ENCODE results near the gene CHAF1A.

Gene CHAF1A

DNA sequence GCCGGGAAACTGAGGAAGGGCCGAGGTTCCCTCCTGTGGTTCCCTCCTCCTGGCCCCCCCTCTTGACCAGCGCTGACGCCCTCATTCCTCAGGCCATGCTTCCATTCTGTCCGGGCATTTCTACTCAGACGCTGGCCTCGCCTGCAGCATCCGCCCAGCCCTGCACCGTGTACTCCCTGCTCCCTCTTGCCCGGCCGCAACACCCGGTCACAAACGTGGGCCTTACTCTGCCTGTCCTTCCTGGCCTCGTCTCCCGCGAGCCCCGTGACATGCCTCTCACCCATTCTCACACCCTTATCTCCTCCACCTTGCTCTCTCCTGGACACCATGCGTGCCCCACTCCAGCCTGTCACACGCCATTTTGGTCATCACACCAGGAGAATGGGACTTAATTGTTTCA lies 80.9 kb downstream of the CHAF1A start:
- Histone ChIP-seq H3K4me1 (ENCODE audit: insufficient read depth, poor library complexity, severe bottlenecking) (no peaks in the 10 kb centered on the region), H3K36me3 (ENCODE audit: low read depth) (peaks cover 12% of the 10 kb centered on the region), H3K4me3 (ENCODE audit: severe bottlenecking) (no peak overlapping the region), H3K27me3 (ENCODE audit: insufficient read depth, poor library complexity, severe bottlenecking) (no peaks in the 10 kb centered on the region), H3K9me3 (ENCODE audit: severe bottlenecking) (no peaks in the 10 kb centered on the region), H3K27ac (ENCODE audit: poor library complexity, severe bottlenecking) (no peak overlapping the region)
- DNase-seq (ENCODE audit: low spot score), result no peak
- TF ChIP-seq, protein P1, sequence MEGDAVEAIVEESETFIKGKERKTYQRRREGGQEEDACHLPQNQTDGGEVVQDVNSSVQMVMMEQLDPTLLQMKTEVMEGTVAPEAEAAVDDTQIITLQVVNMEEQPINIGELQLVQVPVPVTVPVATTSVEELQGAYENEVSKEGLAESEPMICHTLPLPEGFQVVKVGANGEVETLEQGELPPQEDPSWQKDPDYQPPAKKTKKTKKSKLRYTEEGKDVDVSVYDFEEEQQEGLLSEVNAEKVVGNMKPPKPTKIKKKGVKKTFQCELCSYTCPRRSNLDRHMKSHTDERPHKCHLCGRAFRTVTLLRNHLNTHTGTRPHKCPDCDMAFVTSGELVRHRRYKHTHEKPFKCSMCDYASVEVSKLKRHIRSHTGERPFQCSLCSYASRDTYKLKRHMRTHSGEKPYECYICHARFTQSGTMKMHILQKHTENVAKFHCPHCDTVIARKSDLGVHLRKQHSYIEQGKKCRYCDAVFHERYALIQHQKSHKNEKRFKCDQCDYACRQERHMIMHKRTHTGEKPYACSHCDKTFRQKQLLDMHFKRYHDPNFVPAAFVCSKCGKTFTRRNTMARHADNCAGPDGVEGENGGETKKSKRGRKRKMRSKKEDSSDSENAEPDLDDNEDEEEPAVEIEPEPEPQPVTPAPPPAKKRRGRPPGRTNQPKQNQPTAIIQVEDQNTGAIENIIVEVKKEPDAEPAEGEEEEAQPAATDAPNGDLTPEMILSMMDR (IDR thresholded peaks at IDR 0.05; ENCODE audit: poor library complexity, severe bottlenecking), result no peak
- ATAC-seq (ENCODE audit: low read depth), result no peak

DNA sequence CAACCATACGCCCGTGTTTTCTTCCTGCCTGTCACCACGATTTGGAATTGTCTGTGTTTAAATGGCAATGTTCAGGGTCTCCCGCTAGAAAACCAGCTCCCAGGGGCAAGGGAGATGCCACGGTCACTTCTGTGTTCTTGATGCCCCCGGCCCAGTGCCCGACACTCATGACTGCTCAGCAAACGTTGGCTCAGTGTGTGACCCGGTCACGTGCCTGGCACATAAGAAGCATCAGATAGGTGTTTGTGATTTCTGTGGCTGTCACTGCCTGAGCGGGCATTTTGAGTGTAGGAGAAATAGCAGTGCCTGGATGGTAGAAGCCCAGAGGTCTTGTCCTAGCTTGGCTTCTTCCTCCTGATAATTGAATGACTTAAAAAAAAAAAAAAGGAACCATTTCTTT lies 85.1 kb downstream of the CHAF1A start:
- DNase-seq (ENCODE audit: low spot score), result no peak
- Histone ChIP-seq H3K27ac (ENCODE audit: poor library complexity, severe bottlenecking) (no peak overlapping the region), H3K9me3 (ENCODE audit: severe bottlenecking) (no peaks in the 10 kb centered on the region), H3K27me3 (ENCODE audit: insufficient read depth, poor library complexity, severe bottlenecking) (no peaks in the 10 kb centered on the region), H3K4me1 (ENCODE audit: insufficient read depth, poor library complexity, severe bottlenecking) (no peaks in the 10 kb centered on the region), H3K4me3 (ENCODE audit: severe bottlenecking) (no peak overlapping the region), H3K36me3 (ENCODE audit: low read depth) (peaks cover 31% of the 10 kb centered on the region)
- no peak for ATAC-seq (ENCODE audit: low read depth)
- TF ChIP-seq, protein P1 (IDR thresholded peaks at IDR 0.05; ENCODE audit: poor library complexity, severe bottlenecking), result no peak

DNA sequence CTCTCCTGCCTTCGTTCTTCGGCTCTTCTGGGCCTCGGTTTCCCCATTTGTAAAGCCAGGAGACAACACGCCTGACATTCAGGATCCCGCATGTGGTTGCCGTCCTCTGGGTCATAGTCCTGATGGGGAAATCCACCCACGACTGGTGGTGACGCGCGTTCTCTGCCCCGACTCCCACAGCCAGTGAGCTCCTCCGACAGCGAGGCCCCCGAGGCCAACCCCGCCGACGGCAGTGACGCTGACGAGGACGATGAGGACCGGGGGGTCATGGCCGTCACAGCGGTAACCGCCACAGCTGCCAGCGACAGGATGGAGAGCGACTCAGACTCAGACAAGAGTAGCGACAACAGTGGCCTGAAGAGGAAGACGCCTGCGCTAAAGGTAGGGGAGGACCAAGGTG lies 86.1 kb downstream of the CHAF1A start:
- Histone ChIP-seq H3K4me3 (ENCODE audit: severe bottlenecking) (no peak overlapping the region), H3K27ac (ENCODE audit: poor library complexity, severe bottlenecking) (no peak overlapping the region), H3K27me3 (ENCODE audit: insufficient read depth, poor library complexity, severe bottlenecking) (no peaks in the 10 kb centered on the region), H3K9me3 (ENCODE audit: severe bottlenecking) (no peaks in the 10 kb centered on the region), H3K4me1 (ENCODE audit: insufficient read depth, poor library complexity, severe bottlenecking) (no peaks in the 10 kb centered on the region), H3K36me3 (ENCODE audit: low read depth) (peaks cover 37% of the 10 kb centered on the region)
- TF ChIP-seq, protein P1 (IDR thresholded peaks at IDR 0.05; ENCODE audit: poor library complexity, severe bottlenecking), result no peak
- DNase-seq (ENCODE audit: low spot score) (peak; percentile 48), ATAC-seq (ENCODE audit: low read depth) (no peak)

DNA sequence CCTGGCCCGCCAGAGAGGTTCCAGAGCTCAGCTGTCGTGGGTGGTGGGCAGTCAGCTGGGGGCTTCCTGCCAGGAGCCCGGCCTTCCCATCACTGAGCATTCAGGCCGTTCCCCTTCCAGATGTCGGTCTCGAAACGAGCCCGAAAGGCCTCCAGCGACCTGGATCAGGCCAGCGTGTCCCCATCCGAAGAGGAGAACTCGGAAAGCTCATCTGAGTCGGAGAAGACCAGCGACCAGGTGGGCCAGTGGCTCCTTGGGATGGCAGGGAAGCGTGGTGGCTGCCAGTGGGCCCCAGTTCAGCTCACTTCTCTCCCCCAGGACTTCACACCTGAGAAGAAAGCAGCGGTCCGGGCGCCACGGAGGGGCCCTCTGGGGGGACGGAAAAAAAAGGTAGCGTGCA lies 89.0 kb downstream of the CHAF1A start:
- TF ChIP-seq, protein P1 (IDR thresholded peaks at IDR 0.05; ENCODE audit: poor library complexity, severe bottlenecking), result no peak

DNA sequence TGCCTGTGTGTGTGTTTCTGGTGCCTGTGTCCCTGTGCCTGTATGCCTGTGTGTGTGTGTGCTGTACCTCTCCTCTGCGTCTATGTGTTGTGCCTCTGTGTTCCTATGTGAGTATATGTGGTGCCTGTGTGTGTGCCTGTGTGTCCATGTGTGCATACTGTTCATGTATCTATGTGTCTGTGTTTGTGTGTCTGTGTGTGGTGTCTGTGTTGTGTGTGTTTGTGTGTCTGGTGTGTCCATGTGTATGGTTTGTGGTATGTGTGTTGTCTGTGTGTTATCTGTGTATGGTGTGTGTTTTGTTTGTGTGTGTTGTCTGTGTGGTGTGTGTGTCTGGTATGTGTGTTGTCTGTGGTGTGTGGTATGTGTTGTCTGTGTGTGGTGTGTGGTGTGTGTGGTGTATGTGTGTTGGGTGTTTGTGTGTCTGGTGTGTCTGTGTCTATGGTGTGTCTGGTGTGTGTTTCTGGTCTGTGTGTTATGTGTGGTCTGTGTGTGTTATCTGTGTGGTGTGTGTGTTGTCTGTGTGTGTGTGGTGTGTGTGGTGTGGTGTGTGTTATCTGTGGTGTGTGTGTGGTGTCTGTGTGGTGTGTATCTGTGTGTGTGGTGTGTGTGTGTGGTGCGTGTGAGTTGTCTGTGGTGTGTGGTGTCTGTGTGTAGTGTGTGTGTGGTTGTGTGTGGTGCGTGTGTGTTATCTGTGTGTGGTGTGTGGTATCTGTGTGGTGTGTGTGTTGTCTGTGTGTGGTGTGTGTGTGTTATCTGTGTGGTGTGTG lies 90.1 kb downstream of the CHAF1A start:
- H3K4me1 ChIP-seq (ENCODE audit: insufficient read depth, poor library complexity, severe bottlenecking), result no peaks in the 10 kb centered on the region
- ATAC-seq (ENCODE audit: low read depth), result no peak
- H3K9me3 ChIP-seq (ENCODE audit: severe bottlenecking), result no peaks in the 10 kb centered on the region
- H3K27me3 ChIP-seq (ENCODE audit: insufficient read depth, poor library complexity, severe bottlenecking), result no peaks in the 10 kb centered on the region
- H3K4me3 ChIP-seq (ENCODE audit: severe bottlenecking), result no peak overlapping the region
- no peak for DNase-seq (ENCODE audit: low spot score)
- TF ChIP-seq, protein P1 (IDR thresholded peaks at IDR 0.05; ENCODE audit: poor library complexity, severe bottlenecking), result no peak
- no peak overlapping the region for H3K27ac ChIP-seq (ENCODE audit: poor library complexity, severe bottlenecking)
- peaks cover 49% of the 10 kb centered on the region for H3K36me3 ChIP-seq (ENCODE audit: low read depth)

More for the DNA sequence above, 89.0 kb downstream of the CHAF1A start:
- Histone ChIP-seq H3K9me3 (ENCODE audit: severe bottlenecking) (no peaks in the 10 kb centered on the region), H3K27me3 (ENCODE audit: insufficient read depth, poor library complexity, severe bottlenecking) (no peaks in the 10 kb centered on the region), H3K4me1 (ENCODE audit: insufficient read depth, poor library complexity, severe bottlenecking) (no peaks in the 10 kb centered on the region), H3K36me3 (ENCODE audit: low read depth) (peaks cover 45% of the 10 kb centered on the region), H3K4me3 (ENCODE audit: severe bottlenecking) (no peak overlapping the region), H3K27ac (ENCODE audit: poor library complexity, severe bottlenecking) (no peak overlapping the region)
- DNase-seq (ENCODE audit: low spot score) (no peak), ATAC-seq (ENCODE audit: low read depth) (no peak)
